Neural cell (in vitro differentiated cells): ENCODE data around the gene PARP1. TPM values are rescaled to one million over a fixed set of nuclear protein-coding genes. Genes with fewer than 3 reads are reported as not detected.

ENCODE experiments used
- H2AFZ ChIP-seq: fragments of 200-600, 300-800 bp; sonication (generic), shearing (Covaris generic); 2 replicates; pipeline ENCODE4 v1.6.0; 2014; ENCODE audit warnings: low read depth, mild to moderate bottlenecking, antibody characterized with exemption, low read length, moderate library complexity
- H3F3A ChIP-seq: fragments of 200-600 bp; shearing (Covaris generic); 2 replicates; pipeline ENCODE4 v1.6.1; 2016; ENCODE audit warnings: mild to moderate bottlenecking, moderate library complexity, mixed read lengths, antibody characterized with exemption, low read length; ENCODE audit not compliant: insufficient read depth, poor library complexity, severe bottlenecking
- H3K27ac ChIP-seq: fragments of 200-600, 300-800 bp; sonication (generic), shearing (Covaris generic); 2 replicates; pipeline ENCODE4 v1.5.1; 2014; ENCODE audit warnings: mild to moderate bottlenecking, low read length, moderate library complexity
- H3K27me3 ChIP-seq: fragments of 300-800, 200-600 bp; sonication (generic), shearing (Covaris generic); 2 replicates; pipeline ENCODE4 v1.6.0; 2014; ENCODE audit warnings: mild to moderate bottlenecking, low read depth, low read length, moderate library complexity; ENCODE audit not compliant: insufficient read depth
- H3K36me3 ChIP-seq: fragments of 300-800, 200-600 bp; sonication (generic), shearing (Covaris generic); 2 replicates; pipeline ENCODE4 v1.5.1; 2014; ENCODE audit warnings: mild to moderate bottlenecking, antibody characterized with exemption, low read length, moderate library complexity; ENCODE audit not compliant: insufficient read depth
- H3K4me2 ChIP-seq: fragments of 300-800, 200-600 bp; sonication (generic), shearing (Covaris generic); 2 replicates; pipeline ENCODE4 v1.6.0; 2014; ENCODE audit warnings: mild to moderate bottlenecking, low read length
- H3K4me3 ChIP-seq: fragments of 300-800, 200-600 bp; sonication (generic), shearing (Covaris generic); 2 replicates; pipeline ENCODE4 v1.5.1; 2014; ENCODE audit warnings: mild to moderate bottlenecking, low read length, moderate library complexity
- H3K79me2 ChIP-seq: fragments of 200-600 bp; shearing (Covaris generic); replicated peaks from 2 replicates; pipeline ENCODE4 v1.6.0; 2014; ENCODE audit warnings: mild to moderate bottlenecking, low read length, moderate library complexity; ENCODE audit not compliant: insufficient read depth
- H3K9ac ChIP-seq: fragments of 300-800, 200-600 bp; sonication (generic), shearing (Covaris generic); 2 replicates; pipeline ENCODE4 v1.6.1; 2016; ENCODE audit warnings: mild to moderate bottlenecking, low read length, mixed read lengths
- H3K9me2 ChIP-seq: fragments of 200-600 bp; shearing (Covaris generic); 2 replicates; pipeline ENCODE4 v1.6.1; 2016; ENCODE audit warnings: mild to moderate bottlenecking, low read length, mixed read lengths; ENCODE audit not compliant: insufficient read depth
- H3K9me3 ChIP-seq: fragments of 200-600, 300-800 bp; sonication (generic), shearing (Covaris generic); 2 replicates; pipeline ENCODE4 v1.6.1; 2016; ENCODE audit warnings: mild to moderate bottlenecking, mixed run types, low read length, moderate library complexity, mixed read lengths
- H4K20me1 ChIP-seq: fragments of 200-600 bp; shearing (Covaris generic); 2 replicates; pipeline ENCODE4 v1.6.1; 2016; ENCODE audit warnings: mild to moderate bottlenecking, mixed run types; ENCODE audit not compliant: insufficient read depth
- EP300 ChIP-seq: fragments of 450-650 bp; conservative IDR thresholded peaks from 2 replicates; pipeline ENCODE4 v1.6.1; 2014; ENCODE audit warnings: antibody characterized with exemption, mild to moderate bottlenecking, moderate library complexity; ENCODE audit not compliant: poor library complexity, severe bottlenecking
- EZH2 ChIP-seq: fragments of 200-600, 300-800 bp; shearing (Covaris generic), sonication (generic); IDR thresholded peaks from 2 replicates; pipeline ENCODE4 v1.6.1; 2014; ENCODE audit warnings: antibody characterized with exemption, low read length, borderline replicate concordance, mild to moderate bottlenecking; ENCODE audit not compliant: insufficient read depth, poor library complexity, severe bottlenecking
- MXI1 ChIP-seq: fragments of 450-650 bp; conservative IDR thresholded peaks from 2 replicates; pipeline ENCODE4 v1.6.1; 2014; ENCODE audit warnings: antibody characterized with exemption, mild to moderate bottlenecking; ENCODE audit not compliant: poor library complexity, severe bottlenecking
- POLR2AphosphoS5 ChIP-seq: IDR thresholded peaks from 2 replicates; pipeline ENCODE4 v1.6.1; 2012
- RAD21 ChIP-seq: fragments of 450-650 bp; conservative IDR thresholded peaks from 2 replicates; pipeline ENCODE4 v1.6.1; 2014; ENCODE audit warnings: antibody characterized with exemption, mild to moderate bottlenecking, moderate library complexity
- SMC3 ChIP-seq: fragments of 450-650 bp; conservative IDR thresholded peaks from 2 replicates; pipeline ENCODE4 v1.6.1; 2014; ENCODE audit warnings: antibody characterized with exemption, mild to moderate bottlenecking, moderate library complexity; ENCODE audit not compliant: poor library complexity
- TAF1 ChIP-seq: IDR thresholded peaks from 2 replicates; pipeline ENCODE4 v1.6.1; 2012; ENCODE audit warnings: low read depth
- polyA plus RNA-seq: library from polyadenylated mRNA; depleted of rRNA; stranded (reverse); fragments of >200 nt; gene quantifications from 2 replicates; pipeline ENCODE4 v1.2.3, GENCODE V29; 2014
- TF ChIP-seq, protein P1 (sequence below): IDR thresholded peaks from 2 replicates; pipeline ENCODE4 v1.6.1; 2012; ENCODE audit warnings: borderline replicate concordance
- TF ChIP-seq, protein P2 (sequence below): fragments of 450-650 bp; IDR thresholded peaks from 2 replicates; pipeline ENCODE4 v1.5.1; 2014; ENCODE audit warnings: antibody characterized with exemption, mild to moderate bottlenecking, moderate library complexity; ENCODE audit not compliant: poor library complexity, severe bottlenecking

Gene PARP1
- polyA plus RNA-seq, 1 donor from 2014 or later: 112 TPM

DNA sequence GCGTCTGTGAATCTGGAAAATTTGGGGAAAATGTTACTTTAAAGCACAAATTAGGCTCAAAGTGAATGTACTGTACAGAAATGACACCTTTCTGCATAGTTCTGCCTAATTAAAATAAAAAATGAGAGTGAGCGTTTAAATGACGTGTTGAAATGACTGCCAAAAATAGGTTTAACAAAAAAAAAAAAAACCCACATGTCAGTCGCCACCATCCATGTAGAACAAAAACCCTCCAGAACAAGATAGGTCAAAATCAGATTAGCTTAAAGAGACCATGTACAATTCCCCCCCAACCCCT lies 745 bp downstream of the PARP1 start:
- H3K27ac ChIP-seq: peak overlapping the region; percentile 70

DNA sequence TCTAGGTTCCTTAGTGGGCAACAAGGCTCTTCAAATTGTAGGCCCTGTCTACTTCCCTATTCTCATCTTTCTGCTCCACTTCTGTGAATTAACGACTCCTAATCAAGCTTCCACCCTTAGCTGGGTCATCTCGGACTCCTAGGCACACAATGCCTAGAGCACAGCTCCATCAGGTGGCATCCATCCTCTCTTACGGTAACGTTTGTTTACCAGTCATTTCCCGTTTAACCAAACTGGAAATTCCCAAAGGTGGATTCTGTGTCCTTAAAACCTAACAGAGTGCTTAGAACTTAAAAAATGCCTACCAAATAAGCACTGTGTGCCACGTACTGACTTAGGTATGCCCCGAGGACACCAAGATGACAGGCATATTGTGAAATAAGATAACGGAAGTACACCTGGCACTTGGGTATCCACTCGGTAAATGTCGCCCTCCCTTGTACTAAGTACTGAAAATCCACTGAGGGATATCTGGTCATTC lies 1.5 kb downstream of the PARP1 start:
- Histone ChIP-seq H3K36me3 (no peaks in the 10 kb centered on the region), H3K4me3 (peak overlapping the region; percentile 88)

More for the DNA sequence above, 745 bp downstream of the PARP1 start:
- H2AFZ ChIP-seq: peak overlapping the region; percentile 57
- no peaks in the 10 kb centered on the region for H3K27me3 ChIP-seq
- peak overlapping the region; percentile 88 for H3K4me3 ChIP-seq
- no peaks in the 10 kb centered on the region for H3K36me3 ChIP-seq
- no peaks in the 10 kb centered on the region for H3K9me3 ChIP-seq
- H3K4me2 ChIP-seq: peak overlapping the region; percentile 81
- H3K9me2 ChIP-seq: no peaks in the 10 kb centered on the region
- H3F3A ChIP-seq: peaks cover 7% of the 10 kb centered on the region
- TF ChIP-seq, protein P1, sequence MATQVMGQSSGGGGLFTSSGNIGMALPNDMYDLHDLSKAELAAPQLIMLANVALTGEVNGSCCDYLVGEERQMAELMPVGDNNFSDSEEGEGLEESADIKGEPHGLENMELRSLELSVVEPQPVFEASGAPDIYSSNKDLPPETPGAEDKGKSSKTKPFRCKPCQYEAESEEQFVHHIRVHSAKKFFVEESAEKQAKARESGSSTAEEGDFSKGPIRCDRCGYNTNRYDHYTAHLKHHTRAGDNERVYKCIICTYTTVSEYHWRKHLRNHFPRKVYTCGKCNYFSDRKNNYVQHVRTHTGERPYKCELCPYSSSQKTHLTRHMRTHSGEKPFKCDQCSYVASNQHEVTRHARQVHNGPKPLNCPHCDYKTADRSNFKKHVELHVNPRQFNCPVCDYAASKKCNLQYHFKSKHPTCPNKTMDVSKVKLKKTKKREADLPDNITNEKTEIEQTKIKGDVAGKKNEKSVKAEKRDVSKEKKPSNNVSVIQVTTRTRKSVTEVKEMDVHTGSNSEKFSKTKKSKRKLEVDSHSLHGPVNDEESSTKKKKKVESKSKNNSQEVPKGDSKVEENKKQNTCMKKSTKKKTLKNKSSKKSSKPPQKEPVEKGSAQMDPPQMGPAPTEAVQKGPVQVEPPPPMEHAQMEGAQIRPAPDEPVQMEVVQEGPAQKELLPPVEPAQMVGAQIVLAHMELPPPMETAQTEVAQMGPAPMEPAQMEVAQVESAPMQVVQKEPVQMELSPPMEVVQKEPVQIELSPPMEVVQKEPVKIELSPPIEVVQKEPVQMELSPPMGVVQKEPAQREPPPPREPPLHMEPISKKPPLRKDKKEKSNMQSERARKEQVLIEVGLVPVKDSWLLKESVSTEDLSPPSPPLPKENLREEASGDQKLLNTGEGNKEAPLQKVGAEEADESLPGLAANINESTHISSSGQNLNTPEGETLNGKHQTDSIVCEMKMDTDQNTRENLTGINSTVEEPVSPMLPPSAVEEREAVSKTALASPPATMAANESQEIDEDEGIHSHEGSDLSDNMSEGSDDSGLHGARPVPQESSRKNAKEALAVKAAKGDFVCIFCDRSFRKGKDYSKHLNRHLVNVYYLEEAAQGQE: no peak
- TF ChIP-seq EP300 (no peak), SMC3 (no peak), EZH2 (no peak), MXI1 (no peak), RAD21 (no peak), POLR2AphosphoS5 (no peak), TAF1 (no peak)
- TF ChIP-seq, protein P2, sequence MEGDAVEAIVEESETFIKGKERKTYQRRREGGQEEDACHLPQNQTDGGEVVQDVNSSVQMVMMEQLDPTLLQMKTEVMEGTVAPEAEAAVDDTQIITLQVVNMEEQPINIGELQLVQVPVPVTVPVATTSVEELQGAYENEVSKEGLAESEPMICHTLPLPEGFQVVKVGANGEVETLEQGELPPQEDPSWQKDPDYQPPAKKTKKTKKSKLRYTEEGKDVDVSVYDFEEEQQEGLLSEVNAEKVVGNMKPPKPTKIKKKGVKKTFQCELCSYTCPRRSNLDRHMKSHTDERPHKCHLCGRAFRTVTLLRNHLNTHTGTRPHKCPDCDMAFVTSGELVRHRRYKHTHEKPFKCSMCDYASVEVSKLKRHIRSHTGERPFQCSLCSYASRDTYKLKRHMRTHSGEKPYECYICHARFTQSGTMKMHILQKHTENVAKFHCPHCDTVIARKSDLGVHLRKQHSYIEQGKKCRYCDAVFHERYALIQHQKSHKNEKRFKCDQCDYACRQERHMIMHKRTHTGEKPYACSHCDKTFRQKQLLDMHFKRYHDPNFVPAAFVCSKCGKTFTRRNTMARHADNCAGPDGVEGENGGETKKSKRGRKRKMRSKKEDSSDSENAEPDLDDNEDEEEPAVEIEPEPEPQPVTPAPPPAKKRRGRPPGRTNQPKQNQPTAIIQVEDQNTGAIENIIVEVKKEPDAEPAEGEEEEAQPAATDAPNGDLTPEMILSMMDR: no peak
- peak overlapping the region; percentile 78 for H3K9ac ChIP-seq
- H4K20me1 ChIP-seq: no peaks in the 10 kb centered on the region
- peaks cover 37% of the 10 kb centered on the region for H3K79me2 ChIP-seq

More for the DNA sequence above, 1.5 kb downstream of the PARP1 start:
- H3K27ac ChIP-seq: peak overlapping the region; percentile 70
- peak overlapping the region; percentile 78 for H3K9ac ChIP-seq
- no peak overlapping the region for H2AFZ ChIP-seq
- peaks cover 38% of the 10 kb centered on the region for H3K79me2 ChIP-seq
- H3K27me3 ChIP-seq: no peaks in the 10 kb centered on the region
- no peaks in the 10 kb centered on the region for H4K20me1 ChIP-seq
- H3K9me2 ChIP-seq: no peaks in the 10 kb centered on the region
- H3K9me3 ChIP-seq: no peaks in the 10 kb centered on the region
- peak overlapping the region; percentile 81 for H3K4me2 ChIP-seq
- no peak for TF ChIP-seq EP300
- TF ChIP-seq, protein P1: no peak
- no peak for TF ChIP-seq MXI1
- H3F3A ChIP-seq: peaks cover 7% of the 10 kb centered on the region
